Measurements from ENCODE around the gene TRIL.

The TRIL gene

GRCh38 chr7:28937619-28938018, 20.5 kb downstream of the TRIL start:
- DNase-seq, result no peak

DNA sequence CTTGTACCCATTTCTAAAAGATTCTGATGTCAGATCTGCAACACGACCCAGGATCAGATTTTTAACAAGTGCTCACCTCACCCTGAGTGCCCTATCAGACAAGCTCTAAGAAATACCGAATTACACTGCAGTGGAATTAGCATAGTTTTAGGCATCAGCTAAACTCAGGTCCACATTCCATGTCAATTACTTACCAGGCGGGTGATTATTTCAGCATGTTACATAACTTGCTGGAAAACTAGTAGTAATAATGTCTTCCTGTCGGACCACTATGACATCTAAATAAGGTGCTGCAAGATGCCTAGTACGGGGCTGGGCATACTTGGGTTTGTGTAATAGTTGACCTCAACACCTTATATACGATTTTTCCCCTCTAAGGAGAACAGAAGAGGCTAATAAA, 21.0 kb downstream of the TRIL start:
- no peak for DNase-seq

GRCh38 chr7:28933846-28934320, 24.2 kb downstream of the TRIL start:
- DNase-seq, result no peak

GRCh38 chr7:28931565-28931964, 26.6 kb downstream of the TRIL start:
- no peak for DNase-seq

GRCh38 chr7:28926871-28927597, 31.1 kb downstream of the TRIL start:
- DNase-seq, result peak; percentile 34

DNA sequence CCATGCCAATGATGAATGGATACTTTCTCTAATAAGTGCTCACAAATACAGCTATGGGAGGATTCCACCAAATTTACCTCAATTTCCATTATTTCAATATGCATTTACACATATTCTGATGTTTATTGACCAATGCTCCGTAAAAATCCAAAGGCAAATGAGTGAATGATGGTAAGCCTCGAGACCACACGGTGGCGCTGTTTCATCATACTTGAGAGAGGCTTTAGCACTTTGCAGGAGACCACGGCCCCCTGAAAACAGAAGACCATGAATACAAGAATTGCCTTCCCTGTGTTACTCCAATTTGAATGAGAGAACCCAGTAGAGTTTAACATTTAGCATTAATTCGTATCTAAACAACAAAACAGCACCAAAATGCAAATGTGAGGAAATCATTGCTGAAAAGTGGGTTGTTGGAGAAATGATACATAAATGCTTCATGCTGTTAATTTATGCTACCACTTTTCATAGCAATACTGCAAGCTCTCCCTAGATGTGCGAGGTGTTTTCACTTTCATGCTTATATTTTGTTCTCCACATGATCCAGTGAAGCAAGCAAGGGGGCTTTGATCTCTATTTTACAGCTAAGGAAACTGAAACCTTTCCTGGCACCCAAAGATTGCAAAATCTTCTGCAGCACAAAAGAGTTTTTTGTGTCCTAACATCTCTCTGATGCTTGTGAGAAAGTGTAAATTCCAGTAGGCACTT, 35.4 kb downstream of the TRIL start:
- DNase-seq, result peak; percentile 55

DNA sequence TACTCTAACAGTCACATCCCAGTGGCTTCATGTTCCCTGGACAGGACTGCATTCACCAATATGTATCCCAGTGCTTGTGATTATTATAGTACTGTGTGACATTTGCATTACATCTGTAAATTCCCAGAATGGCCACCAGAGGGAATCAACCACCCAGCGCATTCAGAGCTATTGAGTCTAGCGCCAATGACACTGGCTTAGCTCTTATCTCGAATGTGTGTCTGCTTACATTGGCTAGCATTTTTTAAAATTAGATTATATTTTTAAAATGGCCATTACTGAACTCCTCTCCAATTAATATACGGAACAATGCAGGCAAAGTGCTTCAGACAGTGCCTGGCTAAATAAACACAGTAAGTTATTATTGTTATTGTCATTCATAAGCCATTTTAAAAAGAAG, 36.3 kb downstream of the TRIL start:
- peak; percentile 24 for DNase-seq

GRCh38 chr7:28920424-28920823, 37.7 kb downstream of the TRIL start:
- DNase-seq, result no peak

DNA sequence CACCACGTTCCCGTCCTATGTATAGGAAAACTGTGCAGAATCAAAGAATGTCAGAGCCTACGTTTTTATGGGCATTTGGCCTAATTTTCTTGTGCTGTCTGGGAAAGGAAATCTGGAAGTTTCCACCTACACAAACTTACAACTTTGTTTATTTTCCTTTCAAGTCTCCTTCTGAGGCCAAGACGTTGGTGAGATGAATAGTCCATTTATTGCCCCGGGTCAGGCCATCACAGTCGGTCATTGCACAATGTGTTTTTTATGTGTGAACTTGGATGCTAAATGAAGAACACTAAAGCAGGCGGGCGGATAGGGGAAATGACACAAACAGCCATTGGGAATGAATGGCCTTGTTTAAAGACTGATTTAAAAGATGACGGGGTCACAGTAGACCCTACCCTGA, 38.6 kb downstream of the TRIL start:
- no peak for DNase-seq

DNA sequence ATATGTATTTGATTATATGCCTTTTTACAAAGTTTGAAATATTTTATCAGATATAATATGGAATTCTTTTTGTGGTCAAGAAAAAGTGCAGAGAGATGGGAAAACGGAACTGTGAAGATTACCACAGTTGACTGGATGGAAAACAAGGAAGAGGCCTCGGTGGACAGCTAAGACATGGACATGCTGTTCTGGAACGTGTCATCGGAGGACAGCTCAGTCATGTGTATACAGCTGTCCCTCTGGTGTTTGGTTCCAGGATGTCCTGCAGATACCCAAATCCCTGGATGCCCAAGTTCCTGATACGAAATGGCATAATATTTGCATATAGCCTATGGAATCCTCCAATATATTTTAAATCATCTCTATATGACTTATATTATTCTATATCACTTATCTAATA, 49.4 kb downstream of the TRIL start:
- no peak for DNase-seq

- no peak for DNase-seq
Measured at GRCh38 chr7:28905464-28905863, 52.7 kb downstream of the TRIL start.

GRCh38 chr7:28904578-28905048, 53.5 kb downstream of the TRIL start:
- no peak for DNase-seq

GRCh38 chr7:28903730-28904577, 54.2 kb downstream of the TRIL start:
- no peak for DNase-seq
